ENCODE measurements around the gene FAM78B. TPM values are rescaled to one million over a fixed set of nuclear protein-coding genes. Genes with fewer than 3 reads are reported as not detected.

Gene FAM78B
- total RNA-seq, 1 experiment from 2014 or later, result 0.15 TPM

DNA sequence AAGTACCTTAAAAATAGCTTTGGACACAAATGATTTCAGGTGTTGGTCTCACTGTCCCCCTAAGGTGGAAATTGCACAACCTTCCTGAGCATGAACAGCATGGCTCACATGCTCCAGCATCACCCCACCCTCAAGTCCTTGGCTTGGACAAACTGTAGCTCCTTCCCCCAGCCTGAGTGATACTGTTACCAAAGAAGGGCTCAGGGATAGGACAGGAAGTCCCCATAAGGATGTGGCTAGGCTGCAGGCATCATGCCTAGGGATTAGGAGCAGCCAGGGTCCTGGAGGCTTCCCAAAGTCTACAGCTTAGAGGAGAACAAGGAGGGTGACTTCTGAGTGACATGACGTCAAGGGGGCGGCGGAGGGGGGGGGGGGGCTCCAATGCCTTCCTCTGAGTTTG, 10.1 kb downstream of the FAM78B start:
- Histone ChIP-seq H3K4me1 (ENCODE audit: low read length) (no peaks in the 10 kb centered on the region), H3K9me2 (replicated peaks; ENCODE audit: insufficient read depth, low read length) (no peaks in the 10 kb centered on the region), H3K79me2 (ENCODE audit: low read length) (no peaks in the 10 kb centered on the region), H2AFZ (ENCODE audit: low read length) (no peak overlapping the region), H3K36me3 (ENCODE audit: insufficient read depth, low read length) (no peaks in the 10 kb centered on the region), H3K9me3 (ENCODE audit: low read length) (no peaks in the 10 kb centered on the region), H3K9ac (ENCODE audit: low read length) (no peak overlapping the region), H3K4me2 (ENCODE audit: low read depth, low read length, poor library complexity, severe bottlenecking) (no peak overlapping the region), H3K4me3 (ENCODE audit: low read length) (no peak overlapping the region), H4K20me1 (ENCODE audit: insufficient read depth, low read depth, low read length) (no peaks in the 10 kb centered on the region), H3K27me3 (ENCODE audit: low read length) (no peaks in the 10 kb centered on the region), H3K27ac (ENCODE audit: low read length) (no peak overlapping the region)
- DNase-seq, result no peak

DNA sequence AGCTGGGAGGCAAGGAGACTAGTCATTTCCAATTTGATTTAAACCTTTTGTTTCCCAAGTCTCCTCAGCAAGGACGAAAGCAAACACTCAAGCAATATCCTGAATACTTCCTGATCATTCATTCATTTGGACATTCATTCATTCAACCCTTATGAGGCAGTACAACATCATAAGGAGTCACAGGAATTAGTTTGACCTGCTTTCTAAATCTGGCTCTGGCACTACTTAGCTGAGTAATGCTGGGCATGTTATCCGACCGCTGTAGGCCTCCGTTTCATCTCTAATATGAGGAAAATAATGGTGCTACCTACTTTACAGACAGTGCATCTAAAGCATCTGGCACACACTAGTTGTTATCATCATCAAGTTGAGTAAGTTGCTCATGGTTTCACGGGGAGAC, 11.7 kb downstream of the FAM78B start:
- Histone ChIP-seq H4K20me1 (ENCODE audit: insufficient read depth, low read depth, low read length) (no peaks in the 10 kb centered on the region), H3K27ac (ENCODE audit: low read length) (no peak overlapping the region), H2AFZ (ENCODE audit: low read length) (no peak overlapping the region), H3K4me2 (ENCODE audit: low read depth, low read length, poor library complexity, severe bottlenecking) (no peak overlapping the region), H3K27me3 (ENCODE audit: low read length) (no peaks in the 10 kb centered on the region), H3K4me1 (ENCODE audit: low read length) (no peaks in the 10 kb centered on the region), H3K9me3 (ENCODE audit: low read length) (no peaks in the 10 kb centered on the region), H3K4me3 (ENCODE audit: low read length) (no peak overlapping the region), H3K9me2 (replicated peaks; ENCODE audit: insufficient read depth, low read length) (no peaks in the 10 kb centered on the region), H3K9ac (ENCODE audit: low read length) (no peak overlapping the region), H3K36me3 (ENCODE audit: insufficient read depth, low read length) (no peaks in the 10 kb centered on the region), H3K79me2 (ENCODE audit: low read length) (no peaks in the 10 kb centered on the region)
- no peak for DNase-seq

DNA sequence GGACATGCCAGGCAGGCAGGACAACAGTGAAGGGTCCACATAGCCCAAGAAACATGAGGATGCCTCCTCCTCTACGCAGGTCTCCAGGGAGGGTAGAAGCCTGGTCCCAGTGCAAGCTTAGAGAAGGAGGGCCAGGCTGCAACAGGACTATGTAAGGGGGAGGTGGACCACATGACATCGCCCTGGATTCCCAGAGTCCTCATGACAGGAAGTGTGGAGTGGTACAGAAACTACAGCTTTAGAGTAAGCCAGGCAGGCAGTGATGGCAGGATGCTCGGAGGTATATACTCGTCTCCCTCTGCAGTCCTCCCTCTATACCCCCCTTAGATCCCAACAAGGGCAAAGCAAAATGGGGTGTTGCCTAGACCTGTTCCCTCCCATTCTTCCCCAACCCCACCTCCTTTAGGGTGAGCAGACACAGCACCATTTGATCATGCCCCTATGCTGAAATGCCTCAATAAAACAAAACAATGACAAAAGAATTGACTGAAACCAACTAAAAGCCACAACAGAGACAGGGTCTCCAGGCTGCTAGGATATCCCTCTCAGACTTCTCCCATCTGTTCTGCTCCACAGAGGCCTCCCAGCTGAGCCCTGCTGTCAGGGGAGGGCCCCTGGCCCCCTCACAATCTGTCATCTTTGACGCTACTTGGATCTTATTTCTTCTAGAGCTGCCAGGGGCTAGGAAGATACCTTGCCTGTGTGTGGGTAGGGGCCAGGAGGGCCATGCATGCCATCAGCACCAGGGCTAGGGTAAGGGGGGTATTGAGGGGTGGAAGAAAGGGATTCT, 13.1 kb downstream of the FAM78B start:
- H3K9me3 ChIP-seq (ENCODE audit: low read length), result no peaks in the 10 kb centered on the region
- H3K36me3 ChIP-seq (ENCODE audit: insufficient read depth, low read length), result no peaks in the 10 kb centered on the region
- no peak overlapping the region for H3K4me2 ChIP-seq (ENCODE audit: low read depth, low read length, poor library complexity, severe bottlenecking)
- no peak overlapping the region for H3K27ac ChIP-seq (ENCODE audit: low read length)
- no peak for DNase-seq
- no peak overlapping the region for H3K4me3 ChIP-seq (ENCODE audit: low read length)
- H3K9ac ChIP-seq (ENCODE audit: low read length), result no peak overlapping the region
- no peaks in the 10 kb centered on the region for H4K20me1 ChIP-seq (ENCODE audit: insufficient read depth, low read depth, low read length)
- H3K9me2 ChIP-seq (replicated peaks; ENCODE audit: insufficient read depth, low read length), result no peaks in the 10 kb centered on the region
- no peaks in the 10 kb centered on the region for H3K4me1 ChIP-seq (ENCODE audit: low read length)
- H2AFZ ChIP-seq (ENCODE audit: low read length), result no peak overlapping the region
- H3K79me2 ChIP-seq (ENCODE audit: low read length), result no peaks in the 10 kb centered on the region
- no peaks in the 10 kb centered on the region for H3K27me3 ChIP-seq (ENCODE audit: low read length)

DNA sequence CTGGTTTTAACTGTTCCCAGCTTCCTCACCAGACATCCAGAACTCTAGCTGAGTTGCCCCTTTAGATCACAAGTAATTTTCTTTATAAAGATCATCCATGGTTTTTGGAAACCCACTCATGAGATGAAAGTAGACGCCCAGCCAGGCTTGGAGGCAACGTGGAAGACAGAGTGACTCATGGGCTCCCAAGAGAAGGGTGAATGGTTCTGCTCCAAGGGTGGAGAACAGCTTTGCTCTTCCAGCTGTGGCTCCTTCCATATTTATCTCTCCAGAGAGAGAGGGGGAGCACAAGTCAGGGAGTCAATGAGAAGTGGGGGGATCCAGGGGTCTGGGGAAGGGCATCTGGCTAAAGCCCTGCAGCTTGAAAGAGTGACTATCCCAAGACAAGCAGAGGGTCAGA, 13.8 kb downstream of the FAM78B start:
- Histone ChIP-seq H2AFZ (ENCODE audit: low read length) (no peak overlapping the region), H3K79me2 (ENCODE audit: low read length) (no peaks in the 10 kb centered on the region)

DNA sequence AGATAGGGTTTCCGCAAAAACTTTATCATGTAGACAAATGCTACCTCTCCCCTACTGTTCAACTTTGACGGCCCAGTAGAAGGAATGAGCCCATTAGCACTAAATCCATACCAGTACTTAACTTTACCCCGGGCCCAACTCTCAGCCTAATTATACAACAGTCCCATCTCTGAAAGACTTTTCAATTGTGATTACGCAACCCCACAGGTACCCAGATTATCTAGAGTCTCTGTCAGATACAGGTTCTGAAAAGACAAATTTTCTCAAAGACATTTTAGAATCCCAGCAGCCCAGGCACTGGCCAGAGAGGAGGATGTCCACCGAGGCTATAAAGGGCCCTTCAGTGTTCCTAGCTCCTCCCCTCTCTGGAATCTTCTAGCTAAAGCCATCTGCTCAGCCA, 15.0 kb downstream of the FAM78B start:
- no peak overlapping the region for H3K9ac ChIP-seq (ENCODE audit: low read length)
- no peak overlapping the region for H3K27ac ChIP-seq (ENCODE audit: low read length)
- H3K9me3 ChIP-seq (ENCODE audit: low read length), result no peaks in the 10 kb centered on the region
- no peaks in the 10 kb centered on the region for H4K20me1 ChIP-seq (ENCODE audit: insufficient read depth, low read depth, low read length)
- no peaks in the 10 kb centered on the region for H3K9me2 ChIP-seq (replicated peaks; ENCODE audit: insufficient read depth, low read length)
- no peak overlapping the region for H2AFZ ChIP-seq (ENCODE audit: low read length)
- no peaks in the 10 kb centered on the region for H3K4me1 ChIP-seq (ENCODE audit: low read length)
- no peak overlapping the region for H3K4me3 ChIP-seq (ENCODE audit: low read length)
- H3K79me2 ChIP-seq (ENCODE audit: low read length), result no peaks in the 10 kb centered on the region
- DNase-seq, result no peak
- no peaks in the 10 kb centered on the region for H3K27me3 ChIP-seq (ENCODE audit: low read length)
- no peak overlapping the region for H3K4me2 ChIP-seq (ENCODE audit: low read depth, low read length, poor library complexity, severe bottlenecking)
- H3K36me3 ChIP-seq (ENCODE audit: insufficient read depth, low read length), result no peaks in the 10 kb centered on the region

More for the DNA sequence above, 13.8 kb downstream of the FAM78B start:
- H3K36me3 ChIP-seq (ENCODE audit: insufficient read depth, low read length), result no peaks in the 10 kb centered on the region
- no peak overlapping the region for H3K9ac ChIP-seq (ENCODE audit: low read length)
- H3K27me3 ChIP-seq (ENCODE audit: low read length), result no peaks in the 10 kb centered on the region
- no peak overlapping the region for H3K4me2 ChIP-seq (ENCODE audit: low read depth, low read length, poor library complexity, severe bottlenecking)
- H4K20me1 ChIP-seq (ENCODE audit: insufficient read depth, low read depth, low read length), result no peaks in the 10 kb centered on the region
- H3K4me3 ChIP-seq (ENCODE audit: low read length), result no peak overlapping the region
- H3K9me2 ChIP-seq (replicated peaks; ENCODE audit: insufficient read depth, low read length), result no peaks in the 10 kb centered on the region
- no peaks in the 10 kb centered on the region for H3K9me3 ChIP-seq (ENCODE audit: low read length)
- DNase-seq, result no peak
- no peak overlapping the region for H3K27ac ChIP-seq (ENCODE audit: low read length)
- no peaks in the 10 kb centered on the region for H3K4me1 ChIP-seq (ENCODE audit: low read length)

DNA sequence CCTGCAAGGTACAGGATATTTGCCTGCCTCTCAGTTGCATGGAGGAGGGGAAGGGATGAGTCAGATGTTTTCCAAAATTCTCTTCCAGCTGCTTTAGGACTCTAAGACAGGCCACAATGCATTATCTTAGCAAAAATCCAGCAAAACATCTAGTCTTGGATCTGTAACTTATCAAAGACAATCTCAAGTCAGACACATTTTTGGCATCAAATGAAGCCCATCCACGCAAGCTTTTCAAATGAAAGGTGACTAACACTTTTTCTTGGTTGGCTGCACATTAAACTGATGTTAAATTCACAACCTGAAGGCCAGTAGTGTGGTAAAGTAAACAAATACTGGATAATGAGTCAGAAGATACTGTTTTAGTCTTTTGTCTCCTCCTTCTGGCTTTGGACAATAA, 21.3 kb downstream of the FAM78B start:
- no peaks in the 10 kb centered on the region for H3K9me3 ChIP-seq (ENCODE audit: low read length)
- no peak for DNase-seq
- no peaks in the 10 kb centered on the region for H3K9me2 ChIP-seq (replicated peaks; ENCODE audit: insufficient read depth, low read length)
- no peaks in the 10 kb centered on the region for H3K79me2 ChIP-seq (ENCODE audit: low read length)
- no peak overlapping the region for H3K4me2 ChIP-seq (ENCODE audit: low read depth, low read length, poor library complexity, severe bottlenecking)
- no peak overlapping the region for H3K4me3 ChIP-seq (ENCODE audit: low read length)
- H3K27me3 ChIP-seq (ENCODE audit: low read length), result no peaks in the 10 kb centered on the region
- no peak overlapping the region for H3K9ac ChIP-seq (ENCODE audit: low read length)
- H3K27ac ChIP-seq (ENCODE audit: low read length), result no peak overlapping the region
- H2AFZ ChIP-seq (ENCODE audit: low read length), result no peak overlapping the region
- H4K20me1 ChIP-seq (ENCODE audit: insufficient read depth, low read depth, low read length), result no peaks in the 10 kb centered on the region
- no peaks in the 10 kb centered on the region for H3K36me3 ChIP-seq (ENCODE audit: insufficient read depth, low read length)
- H3K4me1 ChIP-seq (ENCODE audit: low read length), result no peaks in the 10 kb centered on the region

DNA sequence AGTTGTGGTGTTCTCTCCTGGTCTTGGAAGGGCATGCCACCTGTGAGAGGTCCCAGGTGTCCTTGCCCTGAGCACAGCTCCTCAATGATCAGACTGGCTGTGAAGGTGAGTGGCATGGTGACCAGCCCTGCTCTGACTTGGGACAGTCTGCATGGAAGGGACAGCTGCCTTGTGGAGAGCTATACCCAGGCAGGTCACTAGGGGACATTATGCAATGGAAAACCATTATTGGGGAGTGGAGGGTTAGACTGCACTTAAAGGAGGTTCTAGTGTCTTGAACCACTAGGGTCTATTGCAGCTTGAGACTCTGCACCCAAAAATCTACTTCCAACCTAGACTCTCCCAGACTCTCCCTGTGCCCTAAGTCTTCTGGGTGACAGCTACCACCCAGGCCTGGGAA, 24.8 kb downstream of the FAM78B start:
- Histone ChIP-seq H3K36me3 (ENCODE audit: insufficient read depth, low read length) (no peaks in the 10 kb centered on the region), H3K79me2 (ENCODE audit: low read length) (no peaks in the 10 kb centered on the region), H3K9me2 (replicated peaks; ENCODE audit: insufficient read depth, low read length) (no peaks in the 10 kb centered on the region), H4K20me1 (ENCODE audit: insufficient read depth, low read depth, low read length) (no peaks in the 10 kb centered on the region), H3K9me3 (ENCODE audit: low read length) (no peaks in the 10 kb centered on the region), H3K4me1 (ENCODE audit: low read length) (no peaks in the 10 kb centered on the region), H3K4me3 (ENCODE audit: low read length) (no peak overlapping the region), H3K27me3 (ENCODE audit: low read length) (no peaks in the 10 kb centered on the region), H3K27ac (ENCODE audit: low read length) (no peak overlapping the region), H3K4me2 (ENCODE audit: low read depth, low read length, poor library complexity, severe bottlenecking) (no peak overlapping the region), H3K9ac (ENCODE audit: low read length) (no peak overlapping the region), H2AFZ (ENCODE audit: low read length) (no peak overlapping the region)
- no peak for DNase-seq

DNA sequence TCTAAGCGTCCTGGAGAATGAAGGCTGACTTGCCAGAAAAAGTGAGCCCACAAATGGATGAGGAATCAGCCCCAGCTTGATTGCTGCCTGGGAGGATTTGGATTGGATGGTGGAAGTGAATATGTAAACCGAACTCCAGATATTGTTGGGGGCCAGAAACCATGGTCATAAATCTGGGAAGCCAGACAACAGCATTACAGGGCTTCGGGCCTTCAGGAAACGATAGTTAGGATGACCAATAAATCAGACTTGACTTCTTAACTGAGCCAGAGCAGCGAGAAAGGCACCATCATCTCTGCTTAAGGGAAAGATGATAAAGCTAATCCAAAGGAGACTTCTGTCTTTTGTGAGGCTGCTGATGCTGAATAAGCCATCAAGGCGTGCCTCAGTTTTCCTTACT, 26.6 kb downstream of the FAM78B start:
- Histone ChIP-seq H3K36me3 (ENCODE audit: insufficient read depth, low read length) (no peaks in the 10 kb centered on the region), H3K4me1 (ENCODE audit: low read length) (no peaks in the 10 kb centered on the region), H3K9ac (ENCODE audit: low read length) (no peak overlapping the region), H3K4me2 (ENCODE audit: low read depth, low read length, poor library complexity, severe bottlenecking) (no peak overlapping the region), H3K79me2 (ENCODE audit: low read length) (no peaks in the 10 kb centered on the region), H3K4me3 (ENCODE audit: low read length) (no peak overlapping the region), H3K9me2 (replicated peaks; ENCODE audit: insufficient read depth, low read length) (no peaks in the 10 kb centered on the region), H3K9me3 (ENCODE audit: low read length) (no peaks in the 10 kb centered on the region), H3K27ac (ENCODE audit: low read length) (no peak overlapping the region), H2AFZ (ENCODE audit: low read length) (no peak overlapping the region), H3K27me3 (ENCODE audit: low read length) (no peaks in the 10 kb centered on the region), H4K20me1 (ENCODE audit: insufficient read depth, low read depth, low read length) (no peaks in the 10 kb centered on the region)
- DNase-seq, result no peak

All from Karpas-422 (cell line).